HCT116 (cell line): ENCODE results near the gene ABHD16A. TPM values are rescaled to one million over a fixed set of nuclear protein-coding genes. Genes with fewer than 3 reads are reported as not detected.

Experiments
- ATAC-seq: fragments of 200-7000 bp; cut with Tn5 transposase; 2 replicates; pipeline ENCODE4 v1.9.1; 2020; ENCODE audit warnings: mild to moderate bottlenecking, moderate library complexity
- BruUV-seq: library from RNA; stranded (reverse); fragments of 400-500 nt; replicated peaks from 2 replicates; lab custom pipeline; 2021; lab: Mats Ljungman, UMichigan
- CTCF ChIA-PET: fragments of 300-600 bp; sonication (Branson Sonifier 250); formaldehyde crosslinking; loops from one replicate; lab custom pipeline; 2021; ENCODE audit warnings: antibody characterized with exemption; lab: Charles Lee
- POLR2A ChIA-PET: fragments of 300-600, 350-600 bp; sonication (Branson Sonifier 250); formaldehyde crosslinking; loops from one replicate; lab custom pipeline; 2021; ENCODE audit warnings: antibody characterized with exemption; lab: Charles Lee
- RAD21 ChIA-PET, 2 experiments: fragments of 300-600 bp; sonication (Branson Sonifier 250); formaldehyde crosslinking; loops; one replicate each; lab custom pipeline; 2023; ENCODE audit warnings: low total read pairs in 2 of 2; ENCODE audit not compliant: uncharacterized antibody in 2 of 2, unreplicated experiment in 2 of 2, low non-redundant PET in 1 of 2; lab: Charles Lee
- DNase-seq: peaks from one replicate; pipeline ENCODE4 v3.0.0-alpha.2; 2010; ENCODE audit warnings: low read depth, low spot score
- H2AFZ ChIP-seq: fragments of 200-600 bp; shearing (Covaris generic), sonication (generic); 2 replicates; pipeline ENCODE4 v1.6.1; 2017; ENCODE audit warnings: low read depth, mixed run types, mixed read lengths, antibody characterized with exemption, low read length; ENCODE audit not compliant: poor library complexity, severe bottlenecking
- H3K27ac ChIP-seq: 2 replicates; pipeline ENCODE4 v1.5.1; 2012; ENCODE audit warnings: low read depth, low read length
- H3K27me3 ChIP-seq: fragments of 200-600 bp; sonication (generic); 2 replicates; pipeline ENCODE4 v1.6.1; 2016; ENCODE audit warnings: mixed run types, low read length, mixed read lengths; ENCODE audit not compliant: insufficient read depth
- H3K36me3 ChIP-seq, 2 experiments: fragments of 200-500 bp in 1 of 2; fragments of 200-600 bp in 1 of 2; sonication (Bioruptor generic) in 1 of 2; sonication (generic) in 1 of 2; 2 replicates each; pipeline versions ENCODE4 v1.5.1 to v1.6.1; 2014 to 2016; ENCODE audit warnings: low read length in 2 of 2, inconsistent platforms in 1 of 2, mixed read lengths in 1 of 2, mixed run types in 1 of 2; ENCODE audit not compliant: insufficient read depth in 2 of 2, control insufficient read depth in 1 of 2
- H3K4me1 ChIP-seq, 2 experiments: fragments of 200-600 bp in 1 of 2; sonication (generic) in 1 of 2; 2 replicates each; pipeline versions ENCODE4 v1.5.1 to v1.6.1; 2012 to 2017; ENCODE audit warnings: low read length in 2 of 2, inconsistent platforms in 1 of 2, mild to moderate bottlenecking in 1 of 2, mixed read lengths in 1 of 2, mixed run types in 1 of 2, moderate library complexity in 1 of 2; ENCODE audit not compliant: insufficient read depth in 2 of 2, control insufficient read depth in 1 of 2
- H3K4me2 ChIP-seq: fragments of 200-600 bp; sonication (generic); 2 replicates; pipeline ENCODE4 v1.6.1; 2017; ENCODE audit warnings: mixed run types, low read length, mixed read lengths
- H3K4me3 ChIP-seq, 2 experiments: fragments of 200-600 bp in 1 of 2; sonication (generic) in 1 of 2; replicated peaks in 1 of 2; 2 replicates each; pipeline ENCODE4 v1.5.1; 2011 to 2016; ENCODE audit warnings: low read length in 2 of 2, control low read depth in 1 of 2, low read depth in 1 of 2, mild to moderate bottlenecking in 1 of 2, mixed read lengths in 1 of 2, mixed run types in 1 of 2
- H3K79me2 ChIP-seq: fragments of 200-600 bp; sonication (generic); 2 replicates; pipeline ENCODE4 v1.6.1; 2017; ENCODE audit warnings: mild to moderate bottlenecking, mixed run types, low read length, moderate library complexity, mixed read lengths; ENCODE audit not compliant: insufficient read depth
- H3K9ac ChIP-seq: fragments of 200-600 bp; sonication (generic); 2 replicates; pipeline ENCODE4 v1.6.1; 2016; ENCODE audit warnings: low read length, mixed read lengths
- H3K9me2 ChIP-seq: fragments of 200-600 bp; sonication (generic), shearing (Covaris generic); 2 replicates; pipeline ENCODE4 v1.6.1; 2017; ENCODE audit warnings: mixed run types, mild to moderate bottlenecking, moderate library complexity; ENCODE audit not compliant: insufficient read depth
- H3K9me3 ChIP-seq, 2 experiments: fragments of 200-500 bp in 1 of 2; fragments of 200-600 bp in 1 of 2; sonication (Bioruptor generic) in 1 of 2; sonication (generic) in 1 of 2; 2 replicates each; pipeline ENCODE4 v1.6.1; 2014 to 2017; ENCODE audit warnings: low read length in 2 of 2, mixed read lengths in 2 of 2, inconsistent platforms in 1 of 2, low read depth in 1 of 2, mild to moderate bottlenecking in 1 of 2, mixed run types in 1 of 2, moderate library complexity in 1 of 2; ENCODE audit not compliant: control insufficient read depth in 1 of 2, insufficient read depth in 1 of 2
- H4K20me1 ChIP-seq: fragments of 200-600 bp; sonication (generic), shearing (Covaris generic); 2 replicates; pipeline ENCODE4 v1.6.1; 2017; ENCODE audit warnings: mixed run types, mild to moderate bottlenecking, moderate library complexity; ENCODE audit not compliant: insufficient read depth
- CEBPB ChIP-seq: IDR thresholded peaks from 2 replicates; pipeline ENCODE4 v1.6.1; 2012; ENCODE audit warnings: low read depth
- EGR1 ChIP-seq: IDR thresholded peaks from 2 replicates; pipeline ENCODE4 v1.6.1; 2012; ENCODE audit warnings: low read depth
- EZH2phosphoT487 ChIP-seq: fragments of 200-600 bp; IDR thresholded peaks from 2 replicates; pipeline ENCODE4 v1.6.1; 2018; ENCODE audit warnings: antibody characterized with exemption, borderline replicate concordance
- FOSL1 ChIP-seq: IDR thresholded peaks from 2 replicates; pipeline ENCODE4 v1.6.1; 2012; ENCODE audit warnings: low read depth
- POLR2A ChIP-seq: IDR thresholded peaks from 2 replicates; pipeline ENCODE4 v1.7.0; 2011; ENCODE audit warnings: borderline replicate concordance; ENCODE audit not compliant: insufficient read depth, insufficient read length; ENCODE audit errors: extremely low read depth
- POLR2AphosphoS5 ChIP-seq: IDR thresholded peaks from 2 replicates; pipeline ENCODE4 v1.6.1; 2011; ENCODE audit warnings: mild to moderate bottlenecking, low read depth, low read length, moderate library complexity
- RAD21 ChIP-seq: IDR thresholded peaks from 2 replicates; pipeline ENCODE4 v1.6.1; 2012; ENCODE audit warnings: low read depth, mild to moderate bottlenecking
- SIN3A ChIP-seq: IDR thresholded peaks from 2 replicates; pipeline ENCODE4 v1.6.1; 2012; ENCODE audit warnings: low read depth
- SP1 ChIP-seq: IDR thresholded peaks from 2 replicates; pipeline ENCODE4 v1.6.1; 2012; ENCODE audit warnings: low read depth
- SRF ChIP-seq: IDR thresholded peaks from 2 replicates; pipeline ENCODE4 v1.6.1; 2012; ENCODE audit warnings: low read depth
- TCF7L2 ChIP-seq: IDR thresholded peaks from 2 replicates; pipeline ENCODE4 v1.7.0; 2011; ENCODE audit warnings: borderline replicate concordance, inconsistent platforms; ENCODE audit not compliant: insufficient read depth, insufficient read length; ENCODE audit errors: extremely low read depth
- YY1 ChIP-seq: IDR thresholded peaks from 2 replicates; pipeline ENCODE4 v1.6.1; 2011; ENCODE audit warnings: low read length, low read depth, moderate library complexity, mild to moderate bottlenecking; ENCODE audit not compliant: insufficient replicate concordance; ENCODE audit errors: extremely low read depth
- ZFX ChIP-seq: fragments of 450-650 bp; IDR thresholded peaks from 2 replicates; pipeline ENCODE4 v1.6.1; 2017
- ZNF274 ChIP-seq: fragments of 200-500 bp; sonication (Bioruptor generic); IDR thresholded peaks from 2 replicates; pipeline ENCODE4 v1.6.1; 2014; ENCODE audit warnings: mild to moderate bottlenecking, low read depth, low read length, inconsistent platforms
- intact Hi-C: fragments of 100-400 bp; cut with micrococcal nuclease; formaldehyde crosslinking; loops from 2 replicates; pipeline ENCODE4 v1.10.0; 2022
- total RNA-seq: library from RNA; stranded (reverse); gene quantifications from one replicate; pipeline ENCODE4 v1.2.1, GENCODE V29; 2021; ENCODE audit not compliant: unreplicated experiment
- TF ChIP-seq, protein P1 (sequence below): IDR thresholded peaks from 2 replicates; pipeline ENCODE4 v1.6.1; 2012; ENCODE audit warnings: low read depth
- TF ChIP-seq, protein P2 (sequence below): IDR thresholded peaks from 2 replicates; pipeline ENCODE4 v1.6.1; 2012
- TF ChIP-seq, protein P3 (sequence below): IDR thresholded peaks from 2 replicates; pipeline ENCODE4 v1.6.1; 2011; ENCODE audit warnings: mild to moderate bottlenecking, low read length, moderate library complexity; ENCODE audit not compliant: insufficient replicate concordance; ENCODE audit errors: extremely low read depth
- TF ChIP-seq, protein P4 (sequence below), 3 experiments: fragments of 200-600 bp in 1 of 3; sonication (generic) in 1 of 3; IDR thresholded peaks in 2 of 3; conservative IDR thresholded peaks in 1 of 3; 2 replicates each; pipeline ENCODE4 v1.5.1; 2012 to 2017; ENCODE audit warnings: low read depth in 2 of 3, low read length in 2 of 3, antibody characterized with exemption in 1 of 3, borderline replicate concordance in 1 of 3, control low read depth in 1 of 3, mild to moderate bottlenecking in 1 of 3, mixed read lengths in 1 of 3, mixed run types in 1 of 3, moderate library complexity in 1 of 3; ENCODE audit not compliant: insufficient read depth in 1 of 3

ABHD16A gene
- total RNA-seq, 1 experiment from 2014 or later, result 32.4 TPM

DNA sequence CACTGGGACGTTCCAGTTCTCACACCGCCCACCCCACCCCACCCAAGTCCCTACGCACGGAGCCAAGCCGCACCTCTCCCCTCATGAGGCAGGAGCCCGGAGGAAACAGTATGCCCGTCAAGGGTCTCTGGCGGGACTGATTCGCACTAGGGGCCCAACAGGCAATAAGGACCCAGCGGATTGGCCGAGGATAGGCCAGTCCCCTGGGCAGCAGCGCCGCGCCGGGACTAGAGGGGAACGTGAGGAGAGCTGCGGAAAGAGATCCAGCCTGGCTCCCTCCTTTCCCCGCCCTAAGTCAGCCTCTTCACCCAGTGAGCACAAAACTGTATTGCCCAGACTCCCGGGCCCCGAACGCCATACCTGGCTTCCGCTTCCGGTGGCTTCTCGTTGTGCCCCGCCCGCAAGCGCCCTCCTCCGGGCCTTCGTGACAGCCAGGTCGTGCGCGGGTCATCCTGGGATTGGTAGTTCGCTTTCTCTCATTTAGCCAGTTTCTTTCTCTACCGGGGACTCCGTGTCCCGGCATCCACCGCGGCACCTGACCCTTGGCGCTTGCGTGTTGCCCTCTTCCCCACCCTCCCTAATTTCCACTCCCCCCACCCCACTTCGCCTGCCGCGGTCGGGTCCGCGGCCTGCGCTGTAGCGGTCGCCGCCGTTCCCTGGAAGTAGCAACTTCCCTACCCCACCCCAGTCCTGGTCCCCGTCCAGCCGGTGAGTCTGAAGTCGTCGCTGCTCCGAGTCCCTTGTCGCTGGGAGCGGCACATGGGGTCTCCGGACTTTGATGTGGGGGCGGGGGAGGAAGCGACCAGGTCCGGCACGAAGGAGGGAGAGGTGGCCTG lies 37.4 kb downstream of the ABHD16A start, which contains the start of gene CSNK2B:
Gene CSNK2B, plus strand, starts transcription at position 580 of the 836 bp plus-strand sequence. CDS start 752 bp downstream, outside the sequence.
- ATAC-seq, result peak; percentile 84
- ChIA-PET POLR2A (interaction anchor here (0.6 to 3.9 kb wide), 9 partner anchors 10 to 517 kb away, joined by 3 to 32 read pairs (median 5); partner anchors contain the start of genes ABHD16A, APOM, BAG6 and CLIC1), CTCF (interaction anchor here (1.1 kb wide), 1 partner anchor 67 kb away, joined by 4 read pairs; no protein-coding TSS in a partner anchor), RAD21 (no interaction called here)
- intact Hi-C loops, result loop anchor here (1.0 to 5.0 kb wide), 4 partner anchors 72 to 232 kb away; partner anchors contain the start of genes ATP6V1G2, CLIC1, DDX39B and EHMT2
- TF ChIP-seq, protein P1, sequence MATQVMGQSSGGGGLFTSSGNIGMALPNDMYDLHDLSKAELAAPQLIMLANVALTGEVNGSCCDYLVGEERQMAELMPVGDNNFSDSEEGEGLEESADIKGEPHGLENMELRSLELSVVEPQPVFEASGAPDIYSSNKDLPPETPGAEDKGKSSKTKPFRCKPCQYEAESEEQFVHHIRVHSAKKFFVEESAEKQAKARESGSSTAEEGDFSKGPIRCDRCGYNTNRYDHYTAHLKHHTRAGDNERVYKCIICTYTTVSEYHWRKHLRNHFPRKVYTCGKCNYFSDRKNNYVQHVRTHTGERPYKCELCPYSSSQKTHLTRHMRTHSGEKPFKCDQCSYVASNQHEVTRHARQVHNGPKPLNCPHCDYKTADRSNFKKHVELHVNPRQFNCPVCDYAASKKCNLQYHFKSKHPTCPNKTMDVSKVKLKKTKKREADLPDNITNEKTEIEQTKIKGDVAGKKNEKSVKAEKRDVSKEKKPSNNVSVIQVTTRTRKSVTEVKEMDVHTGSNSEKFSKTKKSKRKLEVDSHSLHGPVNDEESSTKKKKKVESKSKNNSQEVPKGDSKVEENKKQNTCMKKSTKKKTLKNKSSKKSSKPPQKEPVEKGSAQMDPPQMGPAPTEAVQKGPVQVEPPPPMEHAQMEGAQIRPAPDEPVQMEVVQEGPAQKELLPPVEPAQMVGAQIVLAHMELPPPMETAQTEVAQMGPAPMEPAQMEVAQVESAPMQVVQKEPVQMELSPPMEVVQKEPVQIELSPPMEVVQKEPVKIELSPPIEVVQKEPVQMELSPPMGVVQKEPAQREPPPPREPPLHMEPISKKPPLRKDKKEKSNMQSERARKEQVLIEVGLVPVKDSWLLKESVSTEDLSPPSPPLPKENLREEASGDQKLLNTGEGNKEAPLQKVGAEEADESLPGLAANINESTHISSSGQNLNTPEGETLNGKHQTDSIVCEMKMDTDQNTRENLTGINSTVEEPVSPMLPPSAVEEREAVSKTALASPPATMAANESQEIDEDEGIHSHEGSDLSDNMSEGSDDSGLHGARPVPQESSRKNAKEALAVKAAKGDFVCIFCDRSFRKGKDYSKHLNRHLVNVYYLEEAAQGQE, result no peak
- TF ChIP-seq EZH2phosphoT487 (no peak), RAD21 (no peak), SP1 (no peak), SRF (no peak), FOSL1 (no peak), TCF7L2 (peak; percentile 65), POLR2AphosphoS5 (peak; percentile 86), YY1 (peak; percentile 20), CEBPB (no peak), EGR1 (no peak), POLR2A (peak; percentile 89), ZFX (peak; percentile 57), SIN3A (no peak), ZNF274 (no peak)
- TF ChIP-seq, protein P2, sequence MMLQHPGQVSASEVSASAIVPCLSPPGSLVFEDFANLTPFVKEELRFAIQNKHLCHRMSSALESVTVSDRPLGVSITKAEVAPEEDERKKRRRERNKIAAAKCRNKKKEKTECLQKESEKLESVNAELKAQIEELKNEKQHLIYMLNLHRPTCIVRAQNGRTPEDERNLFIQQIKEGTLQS, result no peak
- TF ChIP-seq, protein P3, sequence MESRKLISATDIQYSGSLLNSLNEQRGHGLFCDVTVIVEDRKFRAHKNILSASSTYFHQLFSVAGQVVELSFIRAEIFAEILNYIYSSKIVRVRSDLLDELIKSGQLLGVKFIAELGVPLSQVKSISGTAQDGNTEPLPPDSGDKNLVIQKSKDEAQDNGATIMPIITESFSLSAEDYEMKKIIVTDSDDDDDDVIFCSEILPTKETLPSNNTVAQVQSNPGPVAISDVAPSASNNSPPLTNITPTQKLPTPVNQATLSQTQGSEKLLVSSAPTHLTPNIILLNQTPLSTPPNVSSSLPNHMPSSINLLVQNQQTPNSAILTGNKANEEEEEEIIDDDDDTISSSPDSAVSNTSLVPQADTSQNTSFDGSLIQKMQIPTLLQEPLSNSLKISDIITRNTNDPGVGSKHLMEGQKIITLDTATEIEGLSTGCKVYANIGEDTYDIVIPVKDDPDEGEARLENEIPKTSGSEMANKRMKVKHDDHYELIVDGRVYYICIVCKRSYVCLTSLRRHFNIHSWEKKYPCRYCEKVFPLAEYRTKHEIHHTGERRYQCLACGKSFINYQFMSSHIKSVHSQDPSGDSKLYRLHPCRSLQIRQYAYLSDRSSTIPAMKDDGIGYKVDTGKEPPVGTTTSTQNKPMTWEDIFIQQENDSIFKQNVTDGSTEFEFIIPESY, result no peak
- TF ChIP-seq, protein P4, sequence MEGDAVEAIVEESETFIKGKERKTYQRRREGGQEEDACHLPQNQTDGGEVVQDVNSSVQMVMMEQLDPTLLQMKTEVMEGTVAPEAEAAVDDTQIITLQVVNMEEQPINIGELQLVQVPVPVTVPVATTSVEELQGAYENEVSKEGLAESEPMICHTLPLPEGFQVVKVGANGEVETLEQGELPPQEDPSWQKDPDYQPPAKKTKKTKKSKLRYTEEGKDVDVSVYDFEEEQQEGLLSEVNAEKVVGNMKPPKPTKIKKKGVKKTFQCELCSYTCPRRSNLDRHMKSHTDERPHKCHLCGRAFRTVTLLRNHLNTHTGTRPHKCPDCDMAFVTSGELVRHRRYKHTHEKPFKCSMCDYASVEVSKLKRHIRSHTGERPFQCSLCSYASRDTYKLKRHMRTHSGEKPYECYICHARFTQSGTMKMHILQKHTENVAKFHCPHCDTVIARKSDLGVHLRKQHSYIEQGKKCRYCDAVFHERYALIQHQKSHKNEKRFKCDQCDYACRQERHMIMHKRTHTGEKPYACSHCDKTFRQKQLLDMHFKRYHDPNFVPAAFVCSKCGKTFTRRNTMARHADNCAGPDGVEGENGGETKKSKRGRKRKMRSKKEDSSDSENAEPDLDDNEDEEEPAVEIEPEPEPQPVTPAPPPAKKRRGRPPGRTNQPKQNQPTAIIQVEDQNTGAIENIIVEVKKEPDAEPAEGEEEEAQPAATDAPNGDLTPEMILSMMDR (IDR thresholded peaks at IDR 0.05 in 2 of 3, conservative IDR thresholded peaks at IDR 0.05 in 1 of 3; ENCODE audit: borderline replicate concordance in 1 of 3, insufficient read depth in 1 of 3, low read depth in 2 of 3, low read length in 2 of 3), result no peak
- peaks cover 14 to 34% of the 10 kb centered on the region in 2 experiments; a peak in 3 of 4 replicates for H3K4me1 ChIP-seq
- peak within 1 kb of the TSS; percentile 90 for H3K9ac ChIP-seq
- H3K36me3 ChIP-seq, result peaks cover 31 to 50% of the 10 kb centered on the region in 2 experiments
- H3K4me2 ChIP-seq, result peak within 1 kb of the TSS; percentile 83
- no peaks in the 10 kb centered on the region for H3K27me3 ChIP-seq
- peak within 1 kb of the TSS; percentile 90 for H3K27ac ChIP-seq
- peak; percentile 96 for DNase-seq
- H3K79me2 ChIP-seq, result peaks cover 58% of the 10 kb centered on the region
- no peaks in the 10 kb centered on the region for H3K9me2 ChIP-seq
- peak within 1 kb of the TSS; percentile 97 to 99 for H3K4me3 ChIP-seq
- H4K20me1 ChIP-seq, result no peaks in the 10 kb centered on the region
- H2AFZ ChIP-seq, result no peak within 1 kb of the TSS
- no TSS peak for BruUV-seq
- H3K9me3 ChIP-seq, result no peaks in the 10 kb centered on the region
